T-helper 1 cell treated with Interleukin-12 subunit alpha and Interleukin-12 subunit beta and Interleukin-4 antibody, amounts not matched to agents 30 μg/mL and 1 μg/mL, for 36 hours (primary cell): Measurements from ENCODE around the gene ST6GALNAC5.

Experiments used
- H3K27ac Mint-ChIP-seq: one replicate; pipeline ENCODE4 v1.8.0; 2021; ENCODE audit warnings: mild to moderate bottlenecking, mixed read lengths
- H3K27me3 Mint-ChIP-seq: one replicate; pipeline ENCODE4 v1.8.0; 2021; ENCODE audit warnings: low read depth, mixed read lengths
- H3K36me3 Mint-ChIP-seq: one replicate; pipeline ENCODE4 v1.8.0; 2021; ENCODE audit warnings: low read depth, mixed read lengths
- H3K4me1 Mint-ChIP-seq: one replicate; pipeline ENCODE4 v1.8.0; 2021; ENCODE audit warnings: low read depth, mixed read lengths
- H3K4me3 Mint-ChIP-seq: one replicate; pipeline ENCODE4 v1.8.0; 2021; ENCODE audit warnings: mild to moderate bottlenecking, moderate library complexity, mixed read lengths
- H3K9me3 Mint-ChIP-seq: one replicate; pipeline ENCODE4 v1.8.0; 2021; ENCODE audit warnings: mixed read lengths

The ST6GALNAC5 gene

DNA sequence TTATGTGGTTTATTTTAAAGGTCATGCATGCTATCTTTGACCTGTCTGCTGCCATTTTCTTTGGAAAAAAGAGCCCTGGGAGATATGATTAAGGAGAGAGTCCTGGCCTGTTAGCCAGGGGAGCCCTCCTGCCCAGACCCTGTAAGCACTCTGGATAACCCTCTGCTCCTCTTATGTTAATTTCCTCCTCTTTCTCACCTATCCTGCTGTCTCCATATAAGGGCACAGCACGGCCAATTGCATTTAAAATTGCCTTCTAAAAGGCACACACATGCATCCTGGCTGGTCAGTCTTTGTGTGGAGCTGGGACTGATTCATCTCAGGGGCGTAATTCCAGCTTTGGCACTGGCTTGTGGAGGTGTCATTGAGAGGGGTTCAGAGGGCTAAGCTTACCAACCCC is 158.9 kb downstream of the ST6GALNAC5 start:
- H3K9me3 Mint-ChIP-seq, result no peaks in the 10 kb centered on the region
- peaks cover 3% of the 10 kb centered on the region for H3K27me3 Mint-ChIP-seq
- no peaks in the 10 kb centered on the region for H3K4me1 Mint-ChIP-seq
- H3K4me3 Mint-ChIP-seq, result no peak overlapping the region
- no peaks in the 10 kb centered on the region for H3K36me3 Mint-ChIP-seq
- no peak overlapping the region for H3K27ac Mint-ChIP-seq

DNA sequence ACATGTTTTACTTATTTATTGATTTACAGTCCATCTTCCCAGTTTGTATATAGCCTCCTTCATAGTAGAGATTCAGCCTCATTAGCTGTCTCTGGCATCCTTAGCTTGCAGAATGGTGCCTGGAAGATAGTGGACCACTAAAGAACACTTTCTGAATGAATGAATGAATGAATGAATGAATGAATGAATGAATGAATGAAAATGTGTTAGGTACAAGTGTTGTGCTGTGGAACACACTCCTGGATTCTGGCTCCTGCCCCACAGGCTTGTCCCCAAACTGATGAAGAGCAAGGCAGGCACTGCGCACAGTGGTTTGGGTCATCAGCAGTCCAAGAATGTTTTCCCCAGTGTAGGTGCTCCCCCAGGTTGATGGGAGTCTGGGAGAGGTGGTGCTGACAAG is 159.4 kb downstream of the ST6GALNAC5 start:
- Mint-ChIP-seq H3K27me3 (peaks cover 3% of the 10 kb centered on the region), H3K4me1 (no peaks in the 10 kb centered on the region), H3K36me3 (no peaks in the 10 kb centered on the region), H3K9me3 (no peaks in the 10 kb centered on the region), H3K27ac (no peak overlapping the region), H3K4me3 (no peak overlapping the region)

DNA sequence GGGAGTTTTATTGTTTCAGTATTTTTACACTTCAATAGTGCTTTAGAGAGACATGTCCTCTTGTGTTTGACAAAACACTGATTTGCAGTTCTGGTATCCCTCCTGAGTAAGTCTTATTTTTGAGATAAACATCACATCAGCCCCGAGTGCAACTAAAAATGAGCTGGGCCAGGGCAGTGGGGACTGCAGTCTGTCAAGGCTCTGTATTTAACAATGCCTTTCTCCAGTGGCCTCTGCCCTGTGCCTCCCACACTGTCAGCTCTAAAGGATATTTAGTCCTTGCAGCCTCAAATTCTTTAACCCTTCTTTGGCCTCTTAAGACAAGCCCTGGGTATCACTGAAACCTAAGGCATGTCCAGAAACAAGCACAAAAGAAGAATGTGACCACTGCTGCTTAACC is 160.6 kb downstream of the ST6GALNAC5 start:
- no peak overlapping the region for H3K4me3 Mint-ChIP-seq
- H3K9me3 Mint-ChIP-seq, result no peaks in the 10 kb centered on the region
- H3K4me1 Mint-ChIP-seq, result no peaks in the 10 kb centered on the region
- H3K27ac Mint-ChIP-seq, result no peak overlapping the region
- no peaks in the 10 kb centered on the region for H3K36me3 Mint-ChIP-seq
- H3K27me3 Mint-ChIP-seq, result peaks cover 3% of the 10 kb centered on the region

DNA sequence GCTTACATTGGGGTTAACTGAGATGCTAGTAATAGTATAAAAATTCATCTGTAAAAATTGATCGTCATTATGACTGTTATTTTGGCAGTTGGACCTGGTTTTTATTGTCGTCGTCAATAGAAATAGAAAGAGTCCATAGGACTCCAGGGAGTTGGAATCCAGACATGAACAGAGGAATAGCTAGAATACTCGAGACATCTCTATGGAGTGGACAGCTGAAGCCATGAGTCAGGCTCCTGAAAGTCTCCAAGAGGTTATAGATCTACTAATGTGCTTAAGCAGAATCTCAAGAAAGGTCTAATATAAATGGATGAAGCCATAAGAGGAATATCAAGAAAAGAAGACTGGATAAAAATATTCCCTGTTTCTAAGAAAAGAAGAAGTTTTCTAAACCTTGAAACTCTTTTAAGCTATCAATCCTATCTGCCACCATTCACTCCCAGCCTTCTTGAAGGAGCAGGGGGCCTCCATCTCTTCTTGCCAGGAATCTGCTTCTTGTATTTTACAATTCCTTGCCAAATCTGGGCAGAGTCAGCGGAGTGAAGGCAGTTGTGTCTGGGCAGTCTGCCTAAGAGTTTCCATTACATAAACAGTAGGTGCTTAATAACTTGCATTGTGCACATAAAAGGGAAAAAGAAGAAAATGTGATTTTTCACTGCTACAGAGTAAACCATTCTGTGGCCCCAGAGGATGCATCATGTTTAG is 163.3 kb downstream of the ST6GALNAC5 start:
- Mint-ChIP-seq H3K27ac (no peak overlapping the region), H3K4me3 (no peak overlapping the region), H3K27me3 (peaks cover 3% of the 10 kb centered on the region), H3K36me3 (no peaks in the 10 kb centered on the region), H3K4me1 (no peaks in the 10 kb centered on the region), H3K9me3 (no peaks in the 10 kb centered on the region)

DNA sequence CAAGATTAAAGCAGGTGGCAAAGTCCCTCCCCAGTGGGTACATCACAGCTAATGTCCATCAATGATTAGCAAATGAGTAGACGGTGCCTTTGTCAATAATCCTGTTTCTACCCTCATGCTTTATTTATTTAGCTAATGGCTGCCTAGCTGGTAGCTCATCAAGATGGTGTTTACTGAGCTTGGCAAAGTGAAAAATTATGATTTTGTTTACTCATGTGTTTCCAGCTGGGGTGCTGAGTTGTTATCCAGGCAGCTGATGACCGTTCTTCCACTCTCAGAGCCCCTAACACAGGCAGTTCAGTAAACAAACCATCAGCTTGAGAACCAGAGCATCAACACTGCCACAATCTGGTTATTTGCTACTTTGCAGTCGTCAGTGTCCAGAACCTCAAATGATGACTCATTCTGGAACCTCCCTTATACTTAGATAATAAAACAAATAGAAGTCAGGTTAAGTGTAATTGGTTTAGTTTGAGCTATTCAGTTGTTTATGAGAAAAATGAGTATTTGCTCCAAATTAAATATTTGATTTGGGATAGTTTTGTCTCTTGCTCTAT is 163.9 kb downstream of the ST6GALNAC5 start:
- no peak overlapping the region for H3K27ac Mint-ChIP-seq
- no peaks in the 10 kb centered on the region for H3K36me3 Mint-ChIP-seq
- no peaks in the 10 kb centered on the region for H3K4me1 Mint-ChIP-seq
- no peaks in the 10 kb centered on the region for H3K9me3 Mint-ChIP-seq
- H3K4me3 Mint-ChIP-seq, result no peak overlapping the region
- H3K27me3 Mint-ChIP-seq, result peaks cover 3% of the 10 kb centered on the region

DNA sequence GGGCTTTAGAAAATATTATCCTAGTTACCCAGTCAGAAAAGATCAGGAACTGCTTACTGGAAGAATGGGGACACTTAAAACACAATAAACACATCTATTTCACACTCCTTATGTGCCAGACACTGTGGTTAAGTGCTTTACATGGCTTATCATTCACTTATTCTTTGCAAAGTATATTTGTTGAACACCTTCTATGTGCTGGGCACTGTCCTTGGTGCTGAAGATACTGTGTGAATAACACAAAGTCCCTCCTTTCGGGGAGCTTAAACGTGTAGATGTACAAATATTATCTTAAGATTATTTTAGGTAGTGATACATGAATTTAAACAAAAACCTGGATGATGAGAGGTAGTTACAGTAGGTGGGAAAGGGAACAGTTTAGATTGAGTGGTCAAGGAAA is 169.3 kb downstream of the ST6GALNAC5 start:
- Mint-ChIP-seq H3K4me3 (no peak overlapping the region), H3K36me3 (no peaks in the 10 kb centered on the region), H3K27ac (no peak overlapping the region), H3K27me3 (no peaks in the 10 kb centered on the region), H3K4me1 (no peaks in the 10 kb centered on the region), H3K9me3 (peaks cover 6% of the 10 kb centered on the region)

DNA sequence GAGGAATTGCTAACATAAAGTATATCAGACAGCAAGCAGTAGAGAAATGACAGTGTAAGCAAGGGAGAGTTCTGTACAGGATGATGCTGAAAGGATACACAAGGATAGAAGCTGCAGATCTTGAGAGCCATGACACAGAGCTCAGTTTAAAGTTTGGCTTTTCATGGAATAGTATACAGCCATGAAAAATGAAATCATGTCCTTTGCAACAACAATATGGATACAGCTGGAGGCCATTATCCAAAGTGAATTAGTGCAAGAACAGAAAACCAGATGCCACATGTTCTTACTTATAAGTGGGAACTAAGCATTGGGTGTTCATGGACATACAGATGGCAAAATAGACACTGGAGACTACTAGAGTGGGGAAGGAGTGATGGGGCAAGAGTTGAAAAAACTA is 169.8 kb downstream of the ST6GALNAC5 start:
- no peak overlapping the region for H3K27ac Mint-ChIP-seq
- no peaks in the 10 kb centered on the region for H3K36me3 Mint-ChIP-seq
- no peaks in the 10 kb centered on the region for H3K4me1 Mint-ChIP-seq
- no peaks in the 10 kb centered on the region for H3K27me3 Mint-ChIP-seq
- H3K4me3 Mint-ChIP-seq, result no peak overlapping the region
- peaks cover 6% of the 10 kb centered on the region for H3K9me3 Mint-ChIP-seq

DNA sequence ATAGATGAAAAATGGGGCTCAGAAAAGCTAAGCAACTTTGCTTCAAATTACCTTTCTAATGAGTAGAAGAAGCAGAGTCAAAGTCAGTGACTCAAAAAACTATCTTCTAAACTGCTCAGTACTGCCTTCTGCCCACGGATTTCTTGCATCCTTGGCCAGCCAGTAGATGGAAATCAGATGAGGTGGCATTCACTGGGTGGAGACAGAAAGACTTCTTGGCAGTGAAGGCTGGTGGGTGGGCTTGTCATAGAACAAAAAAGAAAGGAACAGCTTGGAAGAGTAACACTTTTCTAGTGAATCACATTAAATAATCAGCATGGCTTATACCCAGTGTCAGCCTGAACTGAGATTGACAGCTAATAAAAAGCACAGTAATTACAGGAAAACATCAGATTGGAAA is 170.7 kb downstream of the ST6GALNAC5 start:
- H3K9me3 Mint-ChIP-seq, result peaks cover 6% of the 10 kb centered on the region
- H3K27me3 Mint-ChIP-seq, result no peaks in the 10 kb centered on the region
- H3K27ac Mint-ChIP-seq, result no peak overlapping the region
- no peaks in the 10 kb centered on the region for H3K4me1 Mint-ChIP-seq
- no peaks in the 10 kb centered on the region for H3K36me3 Mint-ChIP-seq
- H3K4me3 Mint-ChIP-seq, result no peak overlapping the region

DNA sequence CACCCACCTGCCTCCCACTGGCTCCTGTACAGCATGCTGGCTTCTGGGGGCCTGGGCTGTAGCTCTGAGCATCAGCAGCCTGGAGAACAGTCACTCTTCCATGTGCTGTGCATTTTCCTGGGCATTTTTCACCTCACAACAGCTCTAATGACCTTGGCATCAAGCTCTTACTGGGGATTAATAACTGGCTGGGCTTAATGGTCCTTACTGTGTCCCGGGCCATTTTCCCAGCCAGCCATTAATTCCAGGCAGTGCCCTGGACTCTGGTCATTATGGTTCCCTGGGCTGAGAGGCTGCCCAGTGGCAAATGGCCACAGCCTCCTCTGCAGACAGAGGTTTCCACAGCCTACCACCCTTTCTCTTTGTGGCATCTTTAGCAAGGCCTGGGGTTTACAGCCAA is 171.8 kb downstream of the ST6GALNAC5 start:
- Mint-ChIP-seq H3K4me1 (no peaks in the 10 kb centered on the region), H3K9me3 (peaks cover 6% of the 10 kb centered on the region), H3K27me3 (no peaks in the 10 kb centered on the region), H3K36me3 (no peaks in the 10 kb centered on the region), H3K4me3 (no peak overlapping the region), H3K27ac (no peak overlapping the region)

DNA sequence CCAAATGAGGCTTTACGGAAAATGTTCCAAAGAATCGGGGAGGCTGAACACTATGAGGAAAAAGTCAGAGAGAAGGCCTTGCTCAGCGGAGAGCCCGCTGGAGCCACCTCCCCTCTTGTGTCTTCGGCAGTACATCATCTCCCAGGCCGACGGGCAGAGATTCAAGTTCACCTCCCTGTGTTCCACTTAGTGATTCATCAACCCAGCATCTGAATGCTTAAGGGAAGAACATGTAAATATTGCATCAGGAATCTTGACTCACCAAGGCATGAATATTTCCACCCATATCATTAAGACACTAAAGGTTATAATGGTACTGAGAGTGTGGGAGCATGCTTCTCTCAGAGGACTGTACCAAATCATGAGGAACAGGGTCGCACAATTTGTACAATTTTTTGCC is 172.5 kb downstream of the ST6GALNAC5 start:
- Mint-ChIP-seq H3K4me3 (no peak overlapping the region), H3K4me1 (no peaks in the 10 kb centered on the region), H3K36me3 (no peaks in the 10 kb centered on the region), H3K27ac (no peak overlapping the region), H3K27me3 (no peaks in the 10 kb centered on the region), H3K9me3 (peaks cover 6% of the 10 kb centered on the region)

DNA sequence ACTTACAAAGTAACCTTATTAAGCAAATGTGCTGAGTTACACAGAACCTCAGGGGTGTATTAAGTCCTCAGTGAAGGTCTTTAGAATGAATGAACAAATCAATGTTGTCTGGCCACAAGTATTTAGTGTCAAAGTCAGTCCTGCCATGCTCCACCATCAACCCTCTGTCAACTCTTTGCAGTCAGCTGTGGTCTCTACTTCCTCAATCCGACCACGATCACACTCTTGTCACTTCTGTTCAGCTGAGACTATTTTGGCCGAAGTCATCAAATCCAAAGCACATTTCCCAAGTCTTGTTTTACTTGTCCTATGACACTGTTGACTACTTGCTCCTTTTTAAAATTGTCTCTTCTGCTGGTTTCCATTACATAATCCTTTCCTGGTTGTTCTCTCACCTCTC is 173.5 kb downstream of the ST6GALNAC5 start:
- H3K4me1 Mint-ChIP-seq, result peaks cover 1% of the 10 kb centered on the region
- H3K27ac Mint-ChIP-seq, result no peak overlapping the region
- peaks cover 6% of the 10 kb centered on the region for H3K9me3 Mint-ChIP-seq
- H3K36me3 Mint-ChIP-seq, result no peaks in the 10 kb centered on the region
- H3K27me3 Mint-ChIP-seq, result peaks cover 8% of the 10 kb centered on the region
- H3K4me3 Mint-ChIP-seq, result no peak overlapping the region

DNA sequence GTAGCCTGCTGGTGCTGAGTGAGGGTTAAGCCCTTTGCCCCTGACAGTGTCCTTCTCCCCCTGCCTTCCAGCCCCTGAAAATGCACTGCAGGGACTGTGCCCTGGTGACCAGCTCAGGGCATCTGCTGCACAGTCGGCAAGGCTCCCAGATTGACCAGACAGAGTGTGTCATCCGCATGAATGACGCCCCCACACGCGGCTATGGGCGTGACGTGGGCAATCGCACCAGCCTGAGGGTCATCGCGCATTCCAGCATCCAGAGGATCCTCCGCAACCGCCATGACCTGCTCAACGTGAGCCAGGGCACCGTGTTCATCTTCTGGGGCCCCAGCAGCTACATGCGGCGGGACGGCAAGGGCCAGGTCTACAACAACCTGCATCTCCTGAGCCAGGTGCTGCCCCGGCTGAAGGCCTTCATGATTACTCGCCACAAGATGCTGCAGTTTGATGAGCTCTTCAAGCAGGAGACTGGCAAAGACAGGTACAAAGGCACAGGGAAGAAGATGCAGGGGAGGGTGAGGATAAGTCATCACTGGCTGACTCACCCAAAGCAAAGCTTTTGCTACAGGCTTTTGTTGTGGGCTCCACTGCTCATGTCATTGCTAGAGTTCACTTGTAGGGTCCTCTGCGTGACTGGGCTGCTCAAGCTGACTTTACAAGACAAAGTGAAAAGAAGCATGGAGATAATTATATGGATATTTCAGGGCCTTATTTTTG is 177.0 kb downstream of the ST6GALNAC5 start:
- Mint-ChIP-seq H3K36me3 (no peaks in the 10 kb centered on the region), H3K27me3 (peaks cover 13% of the 10 kb centered on the region), H3K4me3 (no peak overlapping the region), H3K4me1 (peaks cover 12% of the 10 kb centered on the region), H3K9me3 (no peaks in the 10 kb centered on the region), H3K27ac (no peak overlapping the region)

DNA sequence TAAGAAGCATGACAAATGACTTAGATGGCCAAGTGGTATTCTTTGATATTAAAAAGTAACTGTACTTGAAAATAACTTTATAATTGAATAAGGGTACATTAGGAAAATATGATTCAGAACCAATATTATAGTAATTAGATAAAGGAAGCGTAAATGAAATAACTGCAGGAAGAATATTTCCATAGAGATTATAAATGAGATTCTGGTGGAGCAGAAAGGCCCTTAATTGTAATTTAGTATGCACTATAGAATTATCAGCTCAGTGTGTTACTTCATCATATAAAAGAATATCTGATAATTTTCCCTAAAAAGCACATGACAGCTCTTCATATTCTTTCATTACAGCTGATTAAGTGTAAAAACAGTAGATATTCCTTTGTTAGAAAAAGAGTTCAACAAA is 180.3 kb downstream of the ST6GALNAC5 start:
- no peaks in the 10 kb centered on the region for H3K9me3 Mint-ChIP-seq
- no peaks in the 10 kb centered on the region for H3K36me3 Mint-ChIP-seq
- no peak overlapping the region for H3K27ac Mint-ChIP-seq
- peaks cover 13% of the 10 kb centered on the region for H3K27me3 Mint-ChIP-seq
- H3K4me1 Mint-ChIP-seq, result peaks cover 12% of the 10 kb centered on the region
- H3K4me3 Mint-ChIP-seq, result no peak overlapping the region

DNA sequence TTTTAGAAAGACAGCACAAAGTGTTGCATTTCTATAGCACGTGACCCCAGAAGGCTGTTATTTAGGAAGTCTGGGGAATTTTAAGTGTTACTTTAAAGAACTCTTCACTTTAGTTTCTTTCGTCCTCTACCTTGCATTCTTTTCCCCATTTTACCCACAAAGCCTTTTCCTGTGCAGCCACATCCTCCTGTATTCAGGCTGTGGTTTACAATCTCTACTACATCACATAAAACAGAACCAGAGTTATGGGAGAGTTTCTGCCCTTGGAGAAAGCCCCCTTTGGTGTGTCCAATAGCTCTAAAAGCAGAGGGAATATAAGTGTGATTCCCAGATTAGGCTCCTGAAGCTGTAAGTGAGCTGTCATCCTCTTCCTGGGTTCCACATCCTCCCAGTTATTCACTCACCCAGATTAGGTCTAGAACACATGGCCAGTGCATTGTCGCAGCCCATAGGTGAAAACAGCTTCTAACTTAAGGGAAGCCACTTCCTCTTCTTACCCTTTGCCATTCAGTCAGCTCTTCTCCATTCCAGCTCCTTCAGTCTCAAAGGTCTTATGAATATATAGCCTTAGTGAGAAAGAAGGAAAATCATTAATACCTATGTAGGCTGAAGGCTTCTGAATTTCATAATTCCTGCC is 180.8 kb downstream of the ST6GALNAC5 start:
- Mint-ChIP-seq H3K27ac (no peak overlapping the region), H3K4me3 (peak overlapping the region; percentile 1), H3K27me3 (peaks cover 13% of the 10 kb centered on the region), H3K9me3 (no peaks in the 10 kb centered on the region), H3K36me3 (no peaks in the 10 kb centered on the region), H3K4me1 (peaks cover 12% of the 10 kb centered on the region)

DNA sequence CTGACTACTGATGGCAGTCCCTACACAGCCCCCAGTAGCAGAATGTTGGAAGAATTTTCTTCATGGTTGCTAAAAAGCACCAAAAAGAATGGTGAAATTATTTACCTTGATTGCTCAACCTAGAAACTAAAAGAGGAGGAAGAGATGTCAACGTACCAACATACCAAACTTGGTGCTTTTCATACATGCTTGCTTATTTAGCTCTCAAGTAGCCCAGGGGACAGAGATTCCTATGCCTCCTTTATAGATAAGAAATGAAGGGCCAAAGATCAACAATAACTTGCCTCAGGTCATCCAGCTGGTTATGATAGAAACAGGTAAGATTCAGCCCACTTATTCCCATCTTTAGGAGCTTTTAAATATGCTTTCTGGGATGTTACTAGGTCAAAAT is 181.3 kb downstream of the ST6GALNAC5 start:
- Mint-ChIP-seq H3K4me1 (peaks cover 12% of the 10 kb centered on the region), H3K36me3 (no peaks in the 10 kb centered on the region), H3K4me3 (no peak overlapping the region), H3K27ac (no peak overlapping the region), H3K27me3 (peaks cover 13% of the 10 kb centered on the region), H3K9me3 (no peaks in the 10 kb centered on the region)
